Endothelial cell of umbilical vein (primary cell): ENCODE data around the gene YBX3. TPM values are rescaled to one million over a fixed set of nuclear protein-coding genes. Genes with fewer than 3 reads are reported as not detected.

Experiments used
- BruUV-seq: library from RNA; stranded (reverse); fragments of 400-500 nt; replicated peaks from 2 replicates; lab custom pipeline; 2021; lab: Mats Ljungman, UMichigan
- CTCF ChIA-PET: fragments of 300-600, 350-600 bp; sonication (Branson Sonifier 250); formaldehyde crosslinking; loops from one replicate; lab custom pipeline; 2021; ENCODE audit warnings: antibody characterized with exemption, inconsistent platforms; lab: Charles Lee
- POLR2A ChIA-PET: fragments of 300-600, 350-600 bp; sonication (Branson Sonifier 250); formaldehyde crosslinking; loops from one replicate; lab custom pipeline; 2021; ENCODE audit warnings: antibody characterized with exemption, inconsistent platforms; lab: Charles Lee
- DNase-seq: peaks from one replicate; pipeline ENCODE4 v3.0.0-alpha.2; 2011; ENCODE audit warnings: low read depth, low spot score
- FAIRE-seq: peaks from 2 replicates; lab custom pipeline; 2011; peaks lifted over from hg19 to GRCh38; lab: Jason Lieb, UNC
- H2AFZ ChIP-seq: 2 replicates; pipeline ENCODE4 v1.6.0; 2012; ENCODE audit warnings: low read depth, low read length, control low read depth, inconsistent platforms
- H3K27ac ChIP-seq: 2 replicates; pipeline ENCODE4 v1.5.1; 2011; ENCODE audit warnings: low read depth, mild to moderate bottlenecking, control low read depth, low read length, moderate library complexity; ENCODE audit not compliant: insufficient read depth
- H3K27me3 ChIP-seq, 2 experiments: 2 replicates each; pipeline versions ENCODE4 v1.6.0 to v1.6.1; 2011; ENCODE audit warnings: low read length in 2 of 2, mixed read lengths in 1 of 2; ENCODE audit not compliant: control insufficient read depth in 2 of 2, insufficient read depth in 2 of 2
- H3K36me3 ChIP-seq, 2 experiments: 2 replicates in 1 of 2; 3 replicates in 1 of 2; pipeline ENCODE4 v1.5.1; 2011; ENCODE audit warnings: low read length in 2 of 2, mild to moderate bottlenecking in 1 of 2, moderate library complexity in 1 of 2; ENCODE audit not compliant: control insufficient read depth in 2 of 2, insufficient read depth in 2 of 2; ENCODE audit errors: extremely low read depth in 1 of 2
- H3K4me1 ChIP-seq: 3 replicates; pipeline ENCODE4 v1.5.1; 2011; ENCODE audit warnings: mild to moderate bottlenecking, low read length; ENCODE audit not compliant: control insufficient read depth, insufficient read depth; ENCODE audit errors: extremely low read depth
- H3K4me2 ChIP-seq: 2 replicates; pipeline ENCODE4 v1.6.1; 2011; ENCODE audit warnings: low read length, control low read depth, mixed read lengths; ENCODE audit not compliant: insufficient read depth
- H3K4me3 ChIP-seq, 3 experiments: fragments of 200-600 bp in 1 of 3; sonication (generic), shearing (Covaris generic) in 1 of 3; replicated peaks in 1 of 3; 2 replicates each; pipeline ENCODE4 v1.5.1; 2011 to 2016; ENCODE audit warnings: control low read depth in 3 of 3, low read length in 3 of 3, mild to moderate bottlenecking in 2 of 3, inconsistent platforms in 1 of 3, low read depth in 1 of 3, moderate library complexity in 1 of 3; ENCODE audit not compliant: insufficient read depth in 1 of 3
- H3K79me2 ChIP-seq: 2 replicates; pipeline ENCODE4 v1.6.0; 2012; ENCODE audit warnings: low read length, inconsistent platforms; ENCODE audit not compliant: control insufficient read depth, insufficient read depth
- H3K9ac ChIP-seq: replicated peaks from 2 replicates; pipeline ENCODE3; 2011; ENCODE audit warnings: low read length, control low read depth; ENCODE audit not compliant: insufficient read depth; ENCODE audit errors: extremely low read depth
- H3K9me1 ChIP-seq: replicated peaks from 3 replicates; pipeline ENCODE4 v1.6.0; 2011; ENCODE audit warnings: mild to moderate bottlenecking, low read length; ENCODE audit not compliant: control insufficient read depth, insufficient read depth; ENCODE audit errors: extremely low read depth
- H3K9me3 ChIP-seq: replicated peaks from 2 replicates; pipeline ENCODE4 v1.5.1; 2012; ENCODE audit warnings: low read length, inconsistent platforms; ENCODE audit not compliant: control insufficient read depth, insufficient read depth
- H4K20me1 ChIP-seq: replicated peaks from 2 replicates; pipeline ENCODE3; 2011; ENCODE audit warnings: mild to moderate bottlenecking, low read length; ENCODE audit not compliant: control insufficient read depth, insufficient read depth; ENCODE audit errors: extremely low read depth
- EZH2 ChIP-seq: IDR thresholded peaks from 2 replicates; pipeline ENCODE4 v1.6.1; 2012; ENCODE audit warnings: borderline replicate concordance, low read depth, mild to moderate bottlenecking, moderate library complexity, low read length, inconsistent platforms; ENCODE audit not compliant: severe bottlenecking
- FOS ChIP-seq: IDR thresholded peaks from 2 replicates; pipeline ENCODE4 v1.6.1; 2011; ENCODE audit warnings: mild to moderate bottlenecking, low read length, moderate library complexity, borderline replicate concordance; ENCODE audit not compliant: insufficient read depth
- GATA2 ChIP-seq: IDR thresholded peaks from 2 replicates; pipeline ENCODE4 v1.7.0; 2011; ENCODE audit warnings: low read depth, mild to moderate bottlenecking, moderate library complexity, mixed read lengths, low read length; ENCODE audit not compliant: insufficient read length, insufficient read depth
- JUN ChIP-seq: IDR thresholded peaks from 2 replicates; pipeline ENCODE4 v1.6.1; 2011; ENCODE audit warnings: borderline replicate concordance, low read depth; ENCODE audit not compliant: insufficient read length, insufficient read depth
- MYC ChIP-seq: IDR thresholded peaks from one replicate; pipeline ENCODE4 v1.6.1; 2011; ENCODE audit warnings: mild to moderate bottlenecking, low read depth, low read length
- POLR2A ChIP-seq: IDR thresholded peaks from 2 replicates; pipeline ENCODE4 v1.6.1; 2012; ENCODE audit warnings: low read depth, mild to moderate bottlenecking, control low read depth, low read length
- POLR2AphosphoS5 ChIP-seq: IDR thresholded peaks from 2 replicates; pipeline ENCODE4 v1.6.1; 2012; ENCODE audit warnings: low read depth, mild to moderate bottlenecking, control low read depth, low read length, moderate library complexity; ENCODE audit not compliant: insufficient read depth
- dilution Hi-C: fragments of 300-500 bp; cut with MboI; formaldehyde crosslinking; loops from one replicate; pipeline ENCODE4 v1.15.0; 2019; ENCODE audit warnings: low sequenced_read_pairs; ENCODE audit not compliant: extremely low pct_ligation_motif_present
- intact Hi-C: fragments of 100-400 bp; cut with micrococcal nuclease; formaldehyde crosslinking; loops from one replicate; pipeline ENCODE4 v1.10.0; 2022
- polyA plus RNA-seq, 4 experiments: library from polyadenylated mRNA; depleted of rRNA in 3 of 4; stranded (reverse) in 3 of 4; unstranded in 1 of 4; fragments of >200 nt; gene quantifications; 2 replicates each; pipeline versions ENCODE4 v1.2.1 to v1.2.3, GENCODE V29; 2011 to 2012; ENCODE audit warnings: missing spikeins in 1 of 4
- total RNA-seq: library from RNA; stranded (reverse); gene quantifications from 2 replicates; pipeline ENCODE4 v1.2.3, GENCODE V29; 2021
- TF ChIP-seq, protein P1 (sequence below): IDR thresholded peaks from 2 replicates; pipeline ENCODE4 v1.6.1; 2011; ENCODE audit not compliant: insufficient read depth, insufficient read length
- TF ChIP-seq, protein P2 (sequence below), 2 donors: IDR thresholded peaks; 1 replicate in 1 of 2; 2 replicates in 1 of 2; pipeline ENCODE4 v1.5.1; 2011; ENCODE audit warnings: low read length in 2 of 2, mild to moderate bottlenecking in 2 of 2, moderate library complexity in 2 of 2, control low read depth in 1 of 2, inconsistent platforms in 1 of 2, low read depth in 1 of 2; ENCODE audit not compliant: insufficient read depth in 1 of 2; ENCODE audit errors: extremely low read depth in 1 of 2

Gene YBX3
- total and polyA plus RNA-seq, 2 donors (not counting 3 experiments of a cell fraction or from before 2014, with no cell fraction given) = 137 to 441 TPM

DNA sequence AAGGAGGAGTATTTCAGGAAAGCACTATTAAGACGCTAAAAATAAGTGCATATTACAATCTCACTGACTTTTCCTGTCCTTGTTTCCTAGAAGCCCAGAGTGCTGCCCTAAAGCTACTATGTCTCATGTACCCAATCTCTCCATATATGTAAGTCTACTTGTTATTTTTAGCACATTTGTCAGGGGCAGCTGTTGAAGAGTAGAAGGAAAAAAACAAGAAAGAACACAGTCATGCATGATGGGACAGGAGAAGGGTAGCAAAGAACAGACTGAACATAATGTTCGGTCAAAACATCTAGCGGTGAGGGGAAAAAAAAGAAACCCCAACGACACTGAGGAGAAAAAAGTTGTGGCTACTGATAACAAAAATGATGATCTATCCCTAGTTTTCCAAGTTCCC, 14.3 kb downstream of the YBX3 start:
- FAIRE-seq (no peak), DNase-seq (no peak)
- Histone ChIP-seq H3K9me3 (no peaks in the 10 kb centered on the region), H4K20me1 (no peaks in the 10 kb centered on the region), H3K4me3 (no peak overlapping the region), H3K4me1 (no peaks in the 10 kb centered on the region), H3K27ac (no peak overlapping the region), H3K79me2 (peaks cover 78% of the 10 kb centered on the region), H3K36me3 (peaks cover 17 to 54% of the 10 kb centered on the region in 2 experiments), H3K9ac (no peak overlapping the region), H3K4me2 (no peak overlapping the region), H3K27me3 (no peaks in the 10 kb centered on the region), H3K9me1 (no peaks in the 10 kb centered on the region), H2AFZ (no peak overlapping the region)
- no TSS peak for BruUV-seq
- TF ChIP-seq GATA2 (no peak), POLR2AphosphoS5 (no peak), POLR2A (no peak), FOS (no peak), MYC (no peak), JUN (no peak), EZH2 (no peak)
- TF ChIP-seq, protein P1, sequence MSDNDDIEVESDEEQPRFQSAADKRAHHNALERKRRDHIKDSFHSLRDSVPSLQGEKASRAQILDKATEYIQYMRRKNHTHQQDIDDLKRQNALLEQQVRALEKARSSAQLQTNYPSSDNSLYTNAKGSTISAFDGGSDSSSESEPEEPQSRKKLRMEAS = no peak
- TF ChIP-seq, protein P2, sequence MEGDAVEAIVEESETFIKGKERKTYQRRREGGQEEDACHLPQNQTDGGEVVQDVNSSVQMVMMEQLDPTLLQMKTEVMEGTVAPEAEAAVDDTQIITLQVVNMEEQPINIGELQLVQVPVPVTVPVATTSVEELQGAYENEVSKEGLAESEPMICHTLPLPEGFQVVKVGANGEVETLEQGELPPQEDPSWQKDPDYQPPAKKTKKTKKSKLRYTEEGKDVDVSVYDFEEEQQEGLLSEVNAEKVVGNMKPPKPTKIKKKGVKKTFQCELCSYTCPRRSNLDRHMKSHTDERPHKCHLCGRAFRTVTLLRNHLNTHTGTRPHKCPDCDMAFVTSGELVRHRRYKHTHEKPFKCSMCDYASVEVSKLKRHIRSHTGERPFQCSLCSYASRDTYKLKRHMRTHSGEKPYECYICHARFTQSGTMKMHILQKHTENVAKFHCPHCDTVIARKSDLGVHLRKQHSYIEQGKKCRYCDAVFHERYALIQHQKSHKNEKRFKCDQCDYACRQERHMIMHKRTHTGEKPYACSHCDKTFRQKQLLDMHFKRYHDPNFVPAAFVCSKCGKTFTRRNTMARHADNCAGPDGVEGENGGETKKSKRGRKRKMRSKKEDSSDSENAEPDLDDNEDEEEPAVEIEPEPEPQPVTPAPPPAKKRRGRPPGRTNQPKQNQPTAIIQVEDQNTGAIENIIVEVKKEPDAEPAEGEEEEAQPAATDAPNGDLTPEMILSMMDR (IDR thresholded peaks at IDR 0.05; ENCODE audit: extremely low read depth in 1 of 2, insufficient read depth in 1 of 2, low read depth in 1 of 2, low read length in 2 of 2) = no peak
- dilution Hi-C loops (no loop called here), intact Hi-C loops (no loop called here)
- ChIA-PET CTCF (interaction anchor here (1.5 to 2.0 kb wide), 2 partner anchors 10 to 41 kb away, joined by 7 to 8 read pairs; no protein-coding TSS in a partner anchor), POLR2A (no interaction called here)
